Epithelial cell of esophagus (primary cell): ENCODE data around the gene TIMP4.

Experiments used
- DNase-seq: peaks from one replicate; pipeline ENCODE4 v3.0.0; 2010; ENCODE audit warnings: low read depth
- H3K4me3 ChIP-seq: 2 replicates; pipeline ENCODE4 v1.5.1; 2011; ENCODE audit warnings: mild to moderate bottlenecking, low read length, control low read depth
- CTCF ChIP-seq: IDR thresholded peaks from 2 replicates; pipeline ENCODE4 v1.5.1; 2011; ENCODE audit warnings: low read depth, mild to moderate bottlenecking, low read length, control low read depth, inconsistent platforms; ENCODE audit not compliant: insufficient read depth; ENCODE audit errors: missing control alignments

The TIMP4 gene

GRCh38 chr3:12142476-12142875 is 16.2 kb downstream of the TIMP4 start:
- DNase-seq, result no peak
- TF ChIP-seq CTCF, result no peak
- no peak overlapping the region for H3K4me3 ChIP-seq

GRCh38 chr3:12141350-12141749 is 17.4 kb downstream of the TIMP4 start:
- DNase-seq, result no peak
- no peak overlapping the region for H3K4me3 ChIP-seq
- TF ChIP-seq CTCF, result no peak

- TF ChIP-seq CTCF, result peak; percentile 54
- H3K4me3 ChIP-seq, result no peak overlapping the region
- DNase-seq, result peak; percentile 47
Observed at GRCh38 chr3:12139111-12139511, 19.6 kb downstream of the TIMP4 start.

- DNase-seq, result peak; percentile 26
Observed at GRCh38 chr3:12138044-12138443, 20.7 kb downstream of the TIMP4 start.

GRCh38 chr3:12136371-12136770 is 22.3 kb downstream of the TIMP4 start:
- no peak for TF ChIP-seq CTCF

More at GRCh38 chr3:12138044-12138443, 20.7 kb downstream of the TIMP4 start:
- no peak overlapping the region for H3K4me3 ChIP-seq
- TF ChIP-seq CTCF, result peak; percentile 43

GRCh38 chr3:12135029-12135657 is 23.6 kb downstream of the TIMP4 start:
- TF ChIP-seq CTCF, result peak; percentile 96
- no peak overlapping the region for H3K4me3 ChIP-seq
- DNase-seq, result peak; percentile 66

More at GRCh38 chr3:12136371-12136770, 22.3 kb downstream of the TIMP4 start:
- no peak for DNase-seq
- no peak overlapping the region for H3K4me3 ChIP-seq

GRCh38 chr3:12132881-12133280 is 25.8 kb downstream of the TIMP4 start:
- H3K4me3 ChIP-seq, result no peak overlapping the region
- no peak for DNase-seq
- no peak for TF ChIP-seq CTCF
